Measurements from ENCODE around the gene TASOR2. TPM values are rescaled to one million over a fixed set of nuclear protein-coding genes. Genes with fewer than 3 reads are reported as not detected.

Gene TASOR2
- total and polyA plus RNA-seq, 2 donors (not counting 3 experiments of a cell fraction or from before 2014, with no cell fraction given): 13.6 to 49.9 TPM

- no peak for FAIRE-seq
- CTCF ChIA-PET: no interaction called here
- dilution Hi-C loops (cut with MboI; ENCODE audit: extremely low pct_ligation_motif_present, low sequenced_read_pairs): no loop called here
Measured at GRCh38 chr10:5651388-5651764, 33.3 kb upstream of the TASOR2 start.

More at GRCh38 chr10:5651388-5651764, 33.3 kb upstream of the TASOR2 start:
- intact Hi-C loops (cut with micrococcal nuclease): no loop called here
- H3K79me2 ChIP-seq (ENCODE audit: control insufficient read depth, insufficient read depth, low read length): no peaks in the 10 kb centered on the region
- no peak overlapping the region for H3K4me2 ChIP-seq (ENCODE audit: insufficient read depth, low read length)
- H3K9me1 ChIP-seq (replicated peaks; ENCODE audit: control insufficient read depth, extremely low read depth, insufficient read depth, low read length): no peaks in the 10 kb centered on the region
- no peak for DNase-seq (ENCODE audit: low read depth, low spot score)
- no peaks in the 10 kb centered on the region for H3K4me1 ChIP-seq (ENCODE audit: control insufficient read depth, extremely low read depth, insufficient read depth, low read length)
- no TSS peak for BruUV-seq (replicated peaks)
- no peak overlapping the region for H3K27ac ChIP-seq (ENCODE audit: insufficient read depth, low read depth, low read length)
- H3K4me3 ChIP-seq (replicated peaks in 1 of 3; ENCODE audit: insufficient read depth in 1 of 3, low read depth in 1 of 3, low read length in 3 of 3): no peak overlapping the region
- H3K27me3 ChIP-seq (ENCODE audit: control insufficient read depth in 2 of 2, insufficient read depth in 2 of 2, low read length in 2 of 2): no peaks in the 10 kb centered on the region
- POLR2A ChIA-PET: no interaction called here
- no peaks in the 10 kb centered on the region for H4K20me1 ChIP-seq (replicated peaks; ENCODE audit: control insufficient read depth, extremely low read depth, insufficient read depth, low read length)
- no peak overlapping the region for H2AFZ ChIP-seq (ENCODE audit: low read depth, low read length)
- H3K9ac ChIP-seq (replicated peaks; ENCODE audit: extremely low read depth, insufficient read depth, low read length): no peak overlapping the region
- no peaks in the 10 kb centered on the region for H3K36me3 ChIP-seq (ENCODE audit: control insufficient read depth in 2 of 2, extremely low read depth in 1 of 2, insufficient read depth in 2 of 2, low read length in 2 of 2)
- no peaks in the 10 kb centered on the region for H3K9me3 ChIP-seq (replicated peaks; ENCODE audit: control insufficient read depth, insufficient read depth, low read length)
- TF ChIP-seq, protein P1, sequence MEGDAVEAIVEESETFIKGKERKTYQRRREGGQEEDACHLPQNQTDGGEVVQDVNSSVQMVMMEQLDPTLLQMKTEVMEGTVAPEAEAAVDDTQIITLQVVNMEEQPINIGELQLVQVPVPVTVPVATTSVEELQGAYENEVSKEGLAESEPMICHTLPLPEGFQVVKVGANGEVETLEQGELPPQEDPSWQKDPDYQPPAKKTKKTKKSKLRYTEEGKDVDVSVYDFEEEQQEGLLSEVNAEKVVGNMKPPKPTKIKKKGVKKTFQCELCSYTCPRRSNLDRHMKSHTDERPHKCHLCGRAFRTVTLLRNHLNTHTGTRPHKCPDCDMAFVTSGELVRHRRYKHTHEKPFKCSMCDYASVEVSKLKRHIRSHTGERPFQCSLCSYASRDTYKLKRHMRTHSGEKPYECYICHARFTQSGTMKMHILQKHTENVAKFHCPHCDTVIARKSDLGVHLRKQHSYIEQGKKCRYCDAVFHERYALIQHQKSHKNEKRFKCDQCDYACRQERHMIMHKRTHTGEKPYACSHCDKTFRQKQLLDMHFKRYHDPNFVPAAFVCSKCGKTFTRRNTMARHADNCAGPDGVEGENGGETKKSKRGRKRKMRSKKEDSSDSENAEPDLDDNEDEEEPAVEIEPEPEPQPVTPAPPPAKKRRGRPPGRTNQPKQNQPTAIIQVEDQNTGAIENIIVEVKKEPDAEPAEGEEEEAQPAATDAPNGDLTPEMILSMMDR (IDR thresholded peaks at IDR 0.05; ENCODE audit: extremely low read depth in 1 of 2, insufficient read depth in 1 of 2, low read depth in 1 of 2, low read length in 2 of 2): no peak
- TF ChIP-seq POLR2AphosphoS5 (IDR thresholded peaks at IDR 0.05; ENCODE audit: insufficient read depth, low read depth, low read length): no peak
- TF ChIP-seq MAX (IDR thresholded peaks at IDR 0.05; ENCODE audit: insufficient read depth, insufficient read length): no peak
- TF ChIP-seq GATA2 (IDR thresholded peaks at IDR 0.05; ENCODE audit: insufficient read depth, insufficient read length, low read depth, low read length): no peak
- no peak for TF ChIP-seq FOS (IDR thresholded peaks at IDR 0.05; ENCODE audit: borderline replicate concordance, insufficient read depth, low read length)
- no peak for TF ChIP-seq MYC (IDR thresholded peaks at IDR 0.05; ENCODE audit: low read depth, low read length)
- TF ChIP-seq EZH2 (IDR thresholded peaks at IDR 0.05; ENCODE audit: borderline replicate concordance, low read depth, low read length, severe bottlenecking): no peak
- no peak for TF ChIP-seq POLR2A (IDR thresholded peaks at IDR 0.05; ENCODE audit: low read depth, low read length)
- TF ChIP-seq JUN (IDR thresholded peaks at IDR 0.05; ENCODE audit: borderline replicate concordance, insufficient read depth, insufficient read length, low read depth): no peak
